A673 (cell line): ENCODE measurements around the gene MGAT4A. TPM values are rescaled to one million over a fixed set of nuclear protein-coding genes. Genes with fewer than 3 reads are reported as not detected.

Experiments used
- BruUV-seq: library from RNA; stranded (reverse); fragments of 400-500 nt; replicated peaks from 2 replicates; lab custom pipeline; 2021; lab: Mats Ljungman, UMichigan
- CTCF ChIA-PET: fragments of 300-600 bp; sonication (Branson Sonifier 250); formaldehyde crosslinking; loops from one replicate; lab custom pipeline; 2022; ENCODE audit warnings: antibody characterized with exemption; lab: Charles Lee
- POLR2A ChIA-PET: fragments of 300-600 bp; sonication (Branson Sonifier 250); formaldehyde crosslinking; loops from one replicate; lab custom pipeline; 2022; ENCODE audit warnings: antibody characterized with exemption; ENCODE audit not compliant: low non-redundant PET; lab: Charles Lee
- DNase-seq: peaks from one replicate; pipeline ENCODE4 v3.0.0-alpha.2; 2015; ENCODE audit warnings: low spot score
- H3K27ac ChIP-seq: fragments of 200-600 bp; sonication (generic); 2 replicates; pipeline ENCODE4 v1.5.1; 2016; ENCODE audit warnings: mixed run types, low read depth, mild to moderate bottlenecking, mixed read lengths, antibody characterized with exemption, low read length; ENCODE audit not compliant: poor library complexity, severe bottlenecking
- H3K27me3 ChIP-seq: fragments of 200-600 bp; sonication (generic); replicated peaks from 2 replicates; pipeline ENCODE4 v1.6.1; 2017; ENCODE audit warnings: mixed run types, low read depth, mild to moderate bottlenecking, mixed read lengths, antibody characterized with exemption, low read length; ENCODE audit not compliant: insufficient read depth, poor library complexity
- H3K36me3 ChIP-seq: fragments of 200-600 bp; sonication (generic); 2 replicates; pipeline ENCODE4 v1.6.1; 2016; ENCODE audit warnings: mixed run types, mild to moderate bottlenecking, mixed read lengths, antibody characterized with exemption, low read length; ENCODE audit not compliant: insufficient read depth, poor library complexity, severe bottlenecking
- H3K4me1 ChIP-seq: fragments of 200-600 bp; sonication (generic); 2 replicates; pipeline ENCODE4 v1.6.1; 2017; ENCODE audit warnings: mixed run types, mild to moderate bottlenecking, mixed read lengths, antibody characterized with exemption, low read length; ENCODE audit not compliant: insufficient read depth, poor library complexity, severe bottlenecking
- H3K4me3 ChIP-seq: fragments of 200-600 bp; sonication (generic); 2 replicates; pipeline ENCODE4 v1.5.1; 2016; ENCODE audit warnings: low read depth, mixed run types, mild to moderate bottlenecking, mixed read lengths, low read length; ENCODE audit not compliant: poor library complexity, severe bottlenecking
- H3K9me3 ChIP-seq: fragments of 200-600 bp; sonication (generic); 2 replicates; pipeline ENCODE4 v1.6.1; 2016; ENCODE audit warnings: mixed run types, low read depth, mild to moderate bottlenecking, mixed read lengths, antibody characterized with exemption, low read length; ENCODE audit not compliant: poor library complexity, severe bottlenecking
- CTCF ChIP-seq: fragments of 300-800, 200-600 bp; sonication (generic); conservative IDR thresholded peaks from 2 replicates; pipeline ENCODE4 v1.5.1; 2017; ENCODE audit warnings: low read depth, mild to moderate bottlenecking, antibody characterized with exemption, low read length, moderate library complexity, mixed read lengths
- EZH2 ChIP-seq: fragments of 200-600 bp; sonication (generic); IDR thresholded peaks from 2 replicates; pipeline ENCODE4 v1.6.1; 2017; ENCODE audit warnings: borderline replicate concordance, low read depth, mild to moderate bottlenecking, mixed read lengths, antibody characterized with exemption, low read length; ENCODE audit not compliant: poor library complexity, severe bottlenecking
- intact Hi-C: fragments of 100-400 bp; cut with micrococcal nuclease; formaldehyde crosslinking; loops from one replicate; pipeline ENCODE4 v1.10.0; 2022; ENCODE audit not compliant: unreplicated experiment
- total RNA-seq: library from RNA; stranded (reverse); gene quantifications from 2 replicates; pipeline ENCODE4 v1.2.3, GENCODE V29; 2021

The MGAT4A gene
- total RNA-seq, 1 experiment from 2014 or later, result 0.09 TPM

- Histone ChIP-seq H3K9me3 (no peaks in the 10 kb centered on the region), H3K4me1 (no peaks in the 10 kb centered on the region), H3K27me3 (no peaks in the 10 kb centered on the region), H3K36me3 (peaks cover 3% of the 10 kb centered on the region), H3K27ac (no peak overlapping the region), H3K4me3 (no peak overlapping the region)
- no peak for DNase-seq
- no peak for TF ChIP-seq EZH2
- TF ChIP-seq CTCF, result no peak
- intact Hi-C loops, result no loop called here
- POLR2A ChIA-PET, result no interaction called here
- CTCF ChIA-PET, result no interaction called here
- no TSS peak for BruUV-seq
These were observed 154.1 kb downstream of the MGAT4A start for GRCh38 chr2:98576666-98577312.

GRCh38 chr2:98573426-98573825 lies 157.5 kb downstream of the MGAT4A start:
- no peak for DNase-seq
- BruUV-seq, result no TSS peak
- Histone ChIP-seq H3K27ac (no peak overlapping the region), H3K9me3 (no peaks in the 10 kb centered on the region), H3K4me1 (no peaks in the 10 kb centered on the region), H3K4me3 (no peak overlapping the region), H3K36me3 (peaks cover 13% of the 10 kb centered on the region), H3K27me3 (no peaks in the 10 kb centered on the region)
- ChIA-PET POLR2A (no interaction called here), CTCF (no interaction called here)
- TF ChIP-seq CTCF (no peak), EZH2 (no peak)
- intact Hi-C loops, result no loop called here

GRCh38 chr2:98572676-98573075 lies 158.3 kb downstream of the MGAT4A start:
- ChIA-PET POLR2A (no interaction called here), CTCF (no interaction called here)
- Histone ChIP-seq H3K4me1 (no peaks in the 10 kb centered on the region), H3K4me3 (no peak overlapping the region), H3K9me3 (no peaks in the 10 kb centered on the region), H3K36me3 (peaks cover 13% of the 10 kb centered on the region), H3K27ac (no peak overlapping the region), H3K27me3 (no peaks in the 10 kb centered on the region)
- no peak for DNase-seq
- no TSS peak for BruUV-seq
- intact Hi-C loops, result no loop called here
- TF ChIP-seq EZH2 (no peak), CTCF (no peak)
